HEK293T (cell line): ENCODE measurements around the gene EBF3.

Experiments
- CTCF ChIA-PET: fragments of 350-600 bp; formaldehyde crosslinking; extraction: SDS; loops from one replicate; lab custom pipeline; 2021; ENCODE audit warnings: antibody characterized with exemption, inconsistent platforms; lab: Yijun Ruan, JAX
- POLR2A ChIA-PET: fragments of 350-600 bp; formaldehyde crosslinking; extraction: SDS; loops from one replicate; lab custom pipeline; 2020; ENCODE audit warnings: antibody characterized with exemption, inconsistent platforms; lab: Yijun Ruan, JAX
- DNase-seq: peaks from one replicate; pipeline ENCODE4 v3.0.0; 2012; ENCODE audit warnings: mixed read lengths; ENCODE audit errors: extremely low spot score
- ARNT ChIP-seq: fragments of 450-650 bp; IDR thresholded peaks from 2 replicates; pipeline ENCODE4 v1.6.1; 2017; ENCODE audit warnings: mild to moderate bottlenecking
- BHLHE40 ChIP-seq: fragments of 450-650 bp; IDR thresholded peaks from 2 replicates; pipeline ENCODE4 v1.6.1; 2016; ENCODE audit warnings: mild to moderate bottlenecking, moderate library complexity, borderline replicate concordance
- CTBP1 ChIP-seq: fragments of 450-650 bp; IDR thresholded peaks from 2 replicates; pipeline ENCODE4 v1.6.1; 2016; ENCODE audit warnings: borderline replicate concordance
- ELF4 ChIP-seq: fragments of 450-650 bp; IDR thresholded peaks from 2 replicates; pipeline ENCODE4 v1.6.1; 2017; ENCODE audit warnings: antibody characterized with exemption
- FOXA1 ChIP-seq: fragments of 450-650 bp; IDR thresholded peaks from 2 replicates; pipeline ENCODE4 v1.6.1; 2016; ENCODE audit warnings: mild to moderate bottlenecking
- FOXK2 ChIP-seq: fragments of 450-650 bp; IDR thresholded peaks from 2 replicates; pipeline ENCODE4 v1.6.1; 2016; ENCODE audit warnings: mild to moderate bottlenecking
- FOXM1 ChIP-seq: fragments of 450-650 bp; IDR thresholded peaks from 2 replicates; pipeline ENCODE4 v1.6.1; 2017; ENCODE audit warnings: mild to moderate bottlenecking, borderline replicate concordance
- HDGF ChIP-seq: fragments of 450-650 bp; IDR thresholded peaks from 2 replicates; pipeline ENCODE4 v1.6.1; 2017; ENCODE audit warnings: antibody characterized with exemption, borderline replicate concordance
- L3MBTL2 ChIP-seq: fragments of 450-650 bp; conservative IDR thresholded peaks from 2 replicates; pipeline ENCODE4 v1.6.1; 2016; ENCODE audit warnings: mild to moderate bottlenecking
- LEF1 ChIP-seq: fragments of 450-650 bp; IDR thresholded peaks from 2 replicates; pipeline ENCODE4 v1.6.1; 2017; ENCODE audit warnings: mild to moderate bottlenecking, borderline replicate concordance
- NFRKB ChIP-seq: fragments of 450-650 bp; IDR thresholded peaks from 2 replicates; pipeline ENCODE4 v1.6.1; 2016; ENCODE audit warnings: mild to moderate bottlenecking, moderate library complexity
- SP1 ChIP-seq: fragments of 450-650 bp; IDR thresholded peaks from 2 replicates; pipeline ENCODE4 v1.6.1; 2017
- SUZ12 ChIP-seq: fragments of 450-650 bp; IDR thresholded peaks from 2 replicates; pipeline ENCODE4 v1.6.1; 2016; ENCODE audit warnings: mild to moderate bottlenecking
- TARDBP ChIP-seq: fragments of 450-650 bp; IDR thresholded peaks from 2 replicates; pipeline ENCODE4 v1.6.1; 2016
- ZNF384 ChIP-seq: fragments of 450-650 bp; IDR thresholded peaks from 2 replicates; pipeline ENCODE4 v1.6.1; 2016
- TF ChIP-seq, protein P1 (sequence below): fragments of 450-650 bp; IDR thresholded peaks from 2 replicates; pipeline ENCODE4 v1.6.1; 2016

Gene EBF3

DNA sequence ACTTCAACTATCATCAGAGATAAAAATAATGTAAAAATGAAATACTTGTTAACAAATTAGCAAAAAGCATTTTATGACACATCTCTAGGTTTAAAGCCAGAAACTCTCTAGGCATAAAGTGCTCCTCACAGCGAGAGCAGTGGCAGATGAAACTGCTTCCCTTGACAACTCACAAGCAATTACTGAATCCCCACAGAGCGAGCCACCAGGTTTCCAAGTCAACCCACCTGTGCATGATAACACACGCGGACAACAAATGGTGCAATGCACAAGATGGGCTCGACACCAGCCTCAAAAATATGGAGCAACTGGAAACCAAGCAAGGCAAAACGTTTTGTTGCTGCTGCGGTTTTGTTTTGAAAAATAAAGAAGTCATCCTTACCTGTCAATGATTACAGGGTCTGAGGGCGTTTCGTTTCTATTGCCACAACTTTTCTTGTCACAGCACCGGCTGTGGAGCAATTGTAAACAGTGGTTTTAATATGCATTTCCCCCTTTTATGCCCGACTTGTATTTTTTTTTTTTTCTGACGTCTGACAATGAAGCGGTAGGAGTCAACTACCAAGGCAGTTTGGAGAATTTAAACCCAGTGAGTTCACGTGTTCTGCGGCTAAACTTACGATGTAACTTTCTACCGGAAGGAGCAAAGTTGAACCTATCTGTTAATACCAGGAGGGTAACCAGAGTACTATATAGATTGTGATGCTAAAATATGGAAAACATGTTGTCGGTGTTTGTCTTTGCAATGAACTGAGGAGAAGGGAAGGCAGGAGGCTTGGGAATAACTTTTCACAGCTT is 7.0 kb downstream of the EBF3 start:
- POLR2A ChIA-PET: no interaction called here
- CTCF ChIA-PET: no interaction called here
- no peak for DNase-seq
- TF ChIP-seq BHLHE40: no peak
- no peak for TF ChIP-seq ELF4
- TF ChIP-seq FOXK2: no peak
- TF ChIP-seq, protein P1, sequence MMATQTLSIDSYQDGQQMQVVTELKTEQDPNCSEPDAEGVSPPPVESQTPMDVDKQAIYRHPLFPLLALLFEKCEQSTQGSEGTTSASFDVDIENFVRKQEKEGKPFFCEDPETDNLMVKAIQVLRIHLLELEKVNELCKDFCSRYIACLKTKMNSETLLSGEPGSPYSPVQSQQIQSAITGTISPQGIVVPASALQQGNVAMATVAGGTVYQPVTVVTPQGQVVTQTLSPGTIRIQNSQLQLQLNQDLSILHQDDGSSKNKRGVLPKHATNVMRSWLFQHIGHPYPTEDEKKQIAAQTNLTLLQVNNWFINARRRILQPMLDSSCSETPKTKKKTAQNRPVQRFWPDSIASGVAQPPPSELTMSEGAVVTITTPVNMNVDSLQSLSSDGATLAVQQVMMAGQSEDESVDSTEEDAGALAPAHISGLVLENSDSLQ: no peak
- no peak for TF ChIP-seq FOXA1
- TF ChIP-seq LEF1: no peak
- TF ChIP-seq HDGF: no peak
- no peak for TF ChIP-seq L3MBTL2
- no peak for TF ChIP-seq TARDBP
- no peak for TF ChIP-seq NFRKB
- TF ChIP-seq ZNF384: no peak

DNA sequence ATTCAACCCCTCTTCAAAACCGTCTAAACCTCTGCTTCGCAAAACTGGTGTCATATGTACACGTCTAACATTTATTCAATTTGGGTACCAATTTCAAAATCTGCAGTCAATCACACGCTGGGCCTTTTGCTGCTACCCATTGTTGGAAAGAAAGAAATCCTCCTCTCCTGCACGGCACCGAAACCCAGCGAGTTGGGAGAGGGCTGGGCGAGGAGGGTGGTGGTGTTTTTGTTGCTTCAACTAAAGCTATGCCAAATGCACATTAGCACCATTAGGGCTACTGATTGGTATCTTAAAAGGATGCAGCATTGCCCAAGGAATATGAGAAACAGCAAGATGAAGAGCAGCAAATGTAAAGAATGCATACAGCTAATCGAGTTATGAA is 7.8 kb downstream of the EBF3 start:
- TF ChIP-seq HDGF (no peak), BHLHE40 (no peak), FOXK2 (no peak), LEF1 (no peak)
- ChIA-PET CTCF (no interaction called here), POLR2A (no interaction called here)
- DNase-seq: no peak

DNA sequence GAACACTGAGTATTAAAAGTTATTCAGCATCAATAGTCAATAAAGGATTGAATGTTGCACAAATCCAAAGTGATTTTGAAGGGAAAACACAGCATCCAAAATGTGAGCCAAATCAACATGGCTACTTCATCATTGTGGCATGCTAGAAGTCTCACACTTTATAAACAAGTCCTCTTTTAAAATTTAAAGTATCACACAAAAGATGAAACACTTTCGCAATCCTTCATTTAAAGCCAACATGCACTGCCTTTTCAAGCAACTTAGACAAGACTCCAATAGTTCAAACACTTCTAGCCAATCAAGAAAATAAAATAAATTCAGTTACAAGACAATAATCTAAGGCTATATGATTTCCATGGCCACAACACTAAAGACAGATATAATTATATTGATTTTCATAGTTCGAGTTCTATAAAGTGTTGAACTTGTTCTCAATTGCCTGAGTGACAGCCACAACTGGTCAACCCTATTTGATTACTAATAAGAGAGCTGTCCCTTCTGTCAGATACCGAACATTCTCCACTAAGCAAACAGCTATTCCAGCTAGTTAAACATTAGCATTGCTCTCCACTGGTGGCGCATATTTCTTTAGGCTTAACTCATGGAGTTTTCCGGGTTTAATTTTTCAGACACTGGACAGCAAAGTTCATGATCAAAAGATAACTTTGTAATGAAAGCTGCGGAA is 8.3 kb downstream of the EBF3 start:
- no peak for DNase-seq
- ChIA-PET POLR2A (no interaction called here), CTCF (no interaction called here)
- no peak for TF ChIP-seq LEF1
- no peak for TF ChIP-seq SP1
- no peak for TF ChIP-seq FOXA1
- no peak for TF ChIP-seq ZNF384
- TF ChIP-seq, protein P1: no peak
- no peak for TF ChIP-seq FOXK2
- no peak for TF ChIP-seq ARNT
- TF ChIP-seq NFRKB: no peak
- TF ChIP-seq CTBP1: no peak
- TF ChIP-seq L3MBTL2: no peak
- no peak for TF ChIP-seq FOXM1
- TF ChIP-seq TARDBP: no peak
- no peak for TF ChIP-seq HDGF
- no peak for TF ChIP-seq BHLHE40
- no peak for TF ChIP-seq ELF4
- TF ChIP-seq SUZ12: no peak

DNA sequence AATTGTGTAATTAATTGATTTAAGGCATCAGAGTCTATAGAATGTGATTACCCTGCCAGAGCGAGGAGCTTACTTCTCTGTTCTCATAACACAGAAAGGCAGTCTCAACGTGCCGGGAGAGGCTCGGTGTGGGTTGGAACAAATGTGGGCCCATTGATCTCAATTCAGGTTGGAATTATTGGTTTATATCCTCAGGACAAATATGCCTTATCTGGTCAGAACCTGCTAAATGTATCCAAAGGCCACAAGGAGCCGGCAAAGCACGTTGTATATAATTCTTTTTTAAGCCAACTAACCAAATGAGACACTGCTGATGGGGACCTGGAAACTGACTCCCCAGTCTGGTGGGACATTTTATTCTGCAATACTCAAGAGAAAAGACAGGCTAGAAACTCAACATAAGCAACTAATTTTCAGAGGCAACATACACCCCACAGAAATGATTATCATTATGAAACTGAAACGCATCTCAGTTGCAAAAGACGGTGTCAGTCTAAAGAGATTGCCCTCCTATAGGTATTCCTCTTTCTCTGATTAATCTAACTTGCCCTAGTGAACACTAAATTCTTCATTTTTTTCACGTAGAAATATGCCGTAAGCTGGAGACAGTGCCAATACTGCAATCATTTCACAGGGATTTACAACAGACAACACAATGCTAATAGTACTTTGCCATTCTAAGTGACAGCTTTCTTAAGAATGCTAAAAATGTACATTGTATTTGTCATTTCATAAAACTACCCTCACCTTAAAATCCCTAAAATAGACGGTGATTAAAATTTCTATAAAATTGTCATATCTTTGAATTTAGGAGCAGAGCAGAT is 9.4 kb downstream of the EBF3 start:
- CTCF ChIA-PET: no interaction called here
- DNase-seq: no peak
- no peak for TF ChIP-seq FOXA1
- TF ChIP-seq CTBP1: no peak
- TF ChIP-seq ARNT: no peak
- TF ChIP-seq, protein P1: no peak
- TF ChIP-seq HDGF: no peak
- no peak for TF ChIP-seq LEF1
- no peak for TF ChIP-seq SUZ12
- no peak for TF ChIP-seq NFRKB
- TF ChIP-seq TARDBP: no peak
- TF ChIP-seq SP1: no peak
- TF ChIP-seq ELF4: no peak
- no peak for TF ChIP-seq BHLHE40
- no peak for TF ChIP-seq FOXM1
- TF ChIP-seq FOXK2: no peak
- TF ChIP-seq ZNF384: no peak
- no peak for TF ChIP-seq L3MBTL2
- POLR2A ChIA-PET: no interaction called here

DNA sequence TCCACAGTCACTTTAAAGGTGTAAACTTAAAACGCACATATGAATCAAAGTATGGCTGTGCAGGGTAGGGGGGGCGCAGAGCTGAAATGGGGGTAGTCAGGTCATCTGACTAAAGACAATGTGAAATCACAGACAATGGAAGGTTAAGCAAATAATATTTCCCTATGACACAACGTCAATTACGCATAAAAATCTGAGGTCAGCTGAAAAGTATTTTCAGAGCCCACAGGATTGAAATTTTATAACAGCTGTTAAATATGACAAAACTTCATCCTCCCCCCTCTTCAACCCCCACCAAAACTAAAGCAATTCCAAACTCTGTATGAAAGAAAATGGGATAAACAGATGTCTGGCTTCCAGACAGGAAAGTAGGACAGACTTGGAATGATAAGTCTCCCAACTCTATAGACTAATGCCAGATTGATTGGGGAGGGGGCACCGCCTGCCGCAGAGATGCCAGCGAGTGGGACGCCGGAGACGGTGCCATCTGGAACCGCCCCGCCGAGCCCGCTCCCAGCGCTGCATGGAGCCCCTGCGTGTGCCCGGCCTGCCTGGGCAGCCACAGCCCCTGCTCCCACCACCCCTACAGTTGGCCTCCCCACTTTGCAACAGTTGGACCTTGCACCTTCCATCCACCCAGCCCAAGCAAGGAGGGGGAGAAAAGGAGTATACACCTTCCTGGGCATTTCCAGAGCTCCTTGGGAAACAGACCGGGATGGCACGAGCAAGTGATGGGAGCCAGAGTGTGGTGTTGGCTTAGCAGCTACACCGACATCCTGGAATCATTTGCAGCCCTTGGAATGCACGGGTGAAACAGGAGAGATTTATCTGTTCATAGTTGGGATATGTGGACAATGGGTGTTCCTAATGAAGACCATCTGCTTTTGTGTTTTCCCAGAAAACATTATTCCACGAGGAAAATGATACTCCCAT is 10.7 kb downstream of the EBF3 start:
- DNase-seq: no peak
- ChIA-PET POLR2A (no interaction called here), CTCF (no interaction called here)
- TF ChIP-seq LEF1: no peak
- no peak for TF ChIP-seq L3MBTL2
- TF ChIP-seq SUZ12: no peak
- TF ChIP-seq NFRKB: no peak
- TF ChIP-seq HDGF: no peak
- no peak for TF ChIP-seq TARDBP
- no peak for TF ChIP-seq ELF4
- no peak for TF ChIP-seq CTBP1
- TF ChIP-seq ARNT: no peak
- no peak for TF ChIP-seq FOXK2
- TF ChIP-seq ZNF384: no peak
- no peak for TF ChIP-seq BHLHE40
- no peak for TF ChIP-seq FOXM1
- TF ChIP-seq SP1: no peak
